Neural cell (in vitro differentiated cells): Measurements from ENCODE around the gene TEDC2.

Source experiments
- CTCF ChIP-seq: fragments of 450-650 bp; IDR thresholded peaks from 2 replicates; pipeline ENCODE4 v1.5.1; 2014; ENCODE audit warnings: antibody characterized with exemption, mild to moderate bottlenecking, moderate library complexity; ENCODE audit not compliant: poor library complexity, severe bottlenecking
- EP300 ChIP-seq: fragments of 450-650 bp; conservative IDR thresholded peaks from 2 replicates; pipeline ENCODE4 v1.6.1; 2014; ENCODE audit warnings: antibody characterized with exemption, mild to moderate bottlenecking, moderate library complexity; ENCODE audit not compliant: poor library complexity, severe bottlenecking
- EZH2 ChIP-seq: fragments of 200-600, 300-800 bp; shearing (Covaris generic), sonication (generic); IDR thresholded peaks from 2 replicates; pipeline ENCODE4 v1.6.1; 2014; ENCODE audit warnings: antibody characterized with exemption, low read length, borderline replicate concordance, mild to moderate bottlenecking; ENCODE audit not compliant: insufficient read depth, poor library complexity, severe bottlenecking
- MXI1 ChIP-seq: fragments of 450-650 bp; conservative IDR thresholded peaks from 2 replicates; pipeline ENCODE4 v1.6.1; 2014; ENCODE audit warnings: antibody characterized with exemption, mild to moderate bottlenecking; ENCODE audit not compliant: poor library complexity, severe bottlenecking
- POLR2AphosphoS5 ChIP-seq: IDR thresholded peaks from 2 replicates; pipeline ENCODE4 v1.6.1; 2012
- RAD21 ChIP-seq: fragments of 450-650 bp; conservative IDR thresholded peaks from 2 replicates; pipeline ENCODE4 v1.6.1; 2014; ENCODE audit warnings: antibody characterized with exemption, mild to moderate bottlenecking, moderate library complexity
- REST ChIP-seq: IDR thresholded peaks from 2 replicates; pipeline ENCODE4 v1.6.1; 2012; ENCODE audit warnings: borderline replicate concordance
- SMC3 ChIP-seq: fragments of 450-650 bp; conservative IDR thresholded peaks from 2 replicates; pipeline ENCODE4 v1.6.1; 2014; ENCODE audit warnings: antibody characterized with exemption, mild to moderate bottlenecking, moderate library complexity; ENCODE audit not compliant: poor library complexity
- TAF1 ChIP-seq: IDR thresholded peaks from 2 replicates; pipeline ENCODE4 v1.6.1; 2012; ENCODE audit warnings: low read depth

GRCh38 chr16:2470603-2471015 is 10.7 kb downstream of the TEDC2 start:
- TF ChIP-seq POLR2AphosphoS5 (no peak), EZH2 (no peak), EP300 (no peak), CTCF (no peak), MXI1 (no peak), SMC3 (no peak), REST (no peak), TAF1 (no peak), RAD21 (no peak)
